B cell (primary cell): Measurements from ENCODE around the gene CDH13. TPM values are rescaled to one million over a fixed set of nuclear protein-coding genes. Genes with fewer than 3 reads are reported as not detected.

Source experiments
- ATAC-seq: fragments of 200-7000 bp; cut with Tn5 transposase; one replicate; pipeline ENCODE4 v1.10.0; 2021; ENCODE audit warnings: low read depth, mild to moderate bottlenecking, moderate number of reproducible peaks, moderate library complexity
- CTCF ChIA-PET: fragments of 350-600 bp; sonication (Branson Sonifier 250); formaldehyde crosslinking; loops from one replicate; lab custom pipeline; 2021; ENCODE audit warnings: antibody characterized with exemption, inconsistent platforms; lab: Charles Lee
- POLR2A ChIA-PET: fragments of 350-600 bp; sonication (Branson Sonifier 250); formaldehyde crosslinking; loops from one replicate; lab custom pipeline; 2021; ENCODE audit warnings: antibody characterized with exemption; lab: Charles Lee
- DNase-seq: peaks from one replicate; pipeline ENCODE4 v3.0.0; 2013
- H2AFZ ChIP-seq: 2 replicates; pipeline ENCODE4 v1.6.1; 2012; ENCODE audit warnings: mild to moderate bottlenecking, low read depth, low read length; ENCODE audit not compliant: insufficient read depth, poor library complexity, severe bottlenecking
- H3K27ac ChIP-seq, 2 donors: 1 replicate in 1 of 2; 2 replicates in 1 of 2; pipeline ENCODE4 v1.5.1; 2012 to 2013; ENCODE audit warnings: low read length in 2 of 2, mild to moderate bottlenecking in 2 of 2, moderate library complexity in 1 of 2
- H3K27me3 ChIP-seq, 4 experiments: fragments of 200-600 bp in 1 of 4; sonication (generic) in 1 of 4; replicated peaks in 1 of 4; 1 replicate in 2 of 4; 2 replicates in 2 of 4; pipeline versions ENCODE4 v1.6.1 to v1.7.0; 2013 to 2016; ENCODE audit warnings: low read length in 3 of 4, mild to moderate bottlenecking in 2 of 4, mixed read lengths in 1 of 4, moderate library complexity in 1 of 4; ENCODE audit not compliant: insufficient read depth in 4 of 4, control insufficient read depth in 3 of 4; ENCODE audit errors: control extremely low read depth in 1 of 4
- H3K36me3 ChIP-seq, 2 experiments: replicated peaks in 1 of 2; 1 replicate in 1 of 2; 2 replicates in 1 of 2; pipeline versions ENCODE4 v1.6.1 to v1.7.1; 2013; ENCODE audit warnings: low read length in 1 of 2; ENCODE audit not compliant: insufficient read depth in 2 of 2, control insufficient read depth in 1 of 2; ENCODE audit errors: control extremely low read depth in 1 of 2, extremely low read depth in 1 of 2
- H3K4me1 ChIP-seq, 2 donors: fragments of 200-600 bp in 1 of 2; sonication (generic) in 1 of 2; 1 replicate in 1 of 2; 2 replicates in 1 of 2; pipeline versions ENCODE4 v1.5.1 to v1.6.1; 2013 to 2017; ENCODE audit warnings: low read length in 2 of 2; ENCODE audit not compliant: control insufficient read depth in 2 of 2, insufficient read depth in 2 of 2
- H3K4me2 ChIP-seq: replicated peaks from 2 replicates; pipeline ENCODE3; 2012; ENCODE audit warnings: mild to moderate bottlenecking, low read depth, low read length; ENCODE audit not compliant: poor library complexity, severe bottlenecking
- H3K4me3 ChIP-seq, 5 experiments: fragments of 200-600 bp in 1 of 5; sonication (generic) in 1 of 5; 1 replicate in 3 of 5; 2 replicates in 2 of 5; pipeline versions ENCODE4 v1.5.1 to v1.7.0; 2011 to 2016; ENCODE audit warnings: low read length in 4 of 5, mild to moderate bottlenecking in 4 of 5, low read depth in 2 of 5, control low read depth in 1 of 5, moderate library complexity in 1 of 5; ENCODE audit not compliant: insufficient read depth in 1 of 5; ENCODE audit errors: control extremely low read depth in 1 of 5, extremely low read depth in 1 of 5
- H3K79me2 ChIP-seq: fragments of 200-600 bp; sonication (generic); one replicate; pipeline ENCODE4 v1.6.0; 2016; ENCODE audit warnings: low read length; ENCODE audit not compliant: control insufficient read depth, insufficient read depth
- H3K9ac ChIP-seq: fragments of 200-600 bp; sonication (generic); 2 replicates; pipeline ENCODE4 v1.6.1; 2017; ENCODE audit warnings: mild to moderate bottlenecking, low read length, moderate library complexity
- H3K9me3 ChIP-seq, 3 donors: one replicate each; pipeline versions ENCODE4 v1.6.1 to v1.7.1; 2013; ENCODE audit warnings: low read length in 2 of 3; ENCODE audit not compliant: control insufficient read depth in 2 of 3, insufficient read depth in 1 of 3; ENCODE audit errors: control extremely low read depth in 1 of 3
- H4K20me1 ChIP-seq: 2 replicates; pipeline ENCODE4 v1.6.0; 2012; ENCODE audit warnings: mild to moderate bottlenecking, low read length; ENCODE audit not compliant: insufficient read depth, control insufficient read depth, poor library complexity, severe bottlenecking
- H3K27ac Mint-ChIP-seq: one replicate; pipeline ENCODE4 v1.8.0; 2021; ENCODE audit warnings: mixed read lengths
- H3K27me3 Mint-ChIP-seq: one replicate; pipeline ENCODE4 v1.8.0; 2021; ENCODE audit warnings: mixed read lengths
- H3K4me1 Mint-ChIP-seq: one replicate; pipeline ENCODE4 v1.8.0; 2021; ENCODE audit warnings: mixed read lengths
- H3K4me3 Mint-ChIP-seq: one replicate; pipeline ENCODE4 v1.8.0; 2021; ENCODE audit warnings: mixed read lengths
- H3K9me3 Mint-ChIP-seq: one replicate; pipeline ENCODE4 v1.8.0; 2022; ENCODE audit warnings: mixed read lengths; ENCODE audit not compliant: insufficient read depth
- EZH2 ChIP-seq: IDR thresholded peaks from 2 replicates; pipeline ENCODE4 v1.6.1; 2012; ENCODE audit warnings: borderline replicate concordance, low read depth, mild to moderate bottlenecking, moderate library complexity, low read length; ENCODE audit not compliant: insufficient read depth, poor library complexity, severe bottlenecking
- WGBS: methylation state at CpG from one replicate; pipeline ENCODE4 v1.1.5; 2013; ENCODE audit warnings: missing lambda C conversion rate; ENCODE audit not compliant: insufficient coverage; 5-methylcytosine and 5-hydroxymethylcytosine counted together
- intact Hi-C: fragments of 100-400 bp; cut with micrococcal nuclease; formaldehyde crosslinking; loops from one replicate; pipeline ENCODE4 v1.10.0; 2022
- polyA plus RNA-seq: library from polyadenylated mRNA; depleted of rRNA; stranded (reverse); fragments of >200 nt; gene quantifications from 2 replicates; pipeline ENCODE4 v1.2.3, GENCODE V29; 2012
- total RNA-seq, 2 donors: library from RNA; stranded (reverse); fragments of 120-200 nt in 1 of 2; gene quantifications; 1 replicate in 1 of 2; 2 replicates in 1 of 2; pipeline versions ENCODE4 v1.2.3 to v1.2.4, GENCODE V29; 2013 to 2022
- TF ChIP-seq, protein P1 (sequence below): fragments of 200-600 bp; IDR thresholded peaks from one replicate; pipeline ENCODE4 v1.8.0; 2022; ENCODE audit warnings: antibody characterized with exemption, mild to moderate bottlenecking

CDH13 gene
- total and polyA plus RNA-seq, 2 donors (not counting 1 experiment from before 2014, with no cell fraction given), result not detected

DNA sequence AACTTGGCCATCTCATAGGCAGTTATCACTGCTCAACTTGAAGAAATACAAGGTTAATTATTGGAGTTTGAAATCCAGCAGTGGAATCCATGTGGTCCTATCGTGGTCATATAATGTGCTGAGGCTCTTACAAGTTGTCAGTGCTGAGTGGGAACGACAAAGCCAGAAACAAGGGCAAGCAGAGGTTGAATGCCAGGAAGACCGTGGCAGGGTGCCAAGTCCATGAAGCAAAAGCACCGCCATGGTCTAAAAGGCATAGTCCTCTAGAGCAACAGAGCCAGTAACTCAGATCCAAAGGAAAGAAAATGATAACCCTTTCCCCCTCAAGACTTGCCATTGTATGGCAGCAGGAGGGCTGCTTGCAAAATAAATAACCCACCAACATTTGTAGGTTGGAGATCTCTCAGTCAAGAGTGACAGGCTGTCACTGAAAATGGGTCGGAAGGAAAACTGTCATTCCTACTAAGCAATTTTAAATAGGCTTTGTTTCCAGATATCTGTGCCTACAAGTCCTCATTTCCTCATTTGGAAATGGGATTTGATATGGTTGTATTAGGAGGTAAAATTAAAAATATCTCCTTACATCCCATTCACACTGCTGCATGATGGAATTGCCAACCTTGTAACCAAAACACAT lies 1144.7 kb downstream of the CDH13 start:
- peaks cover 0 to 2% (median 0%) of the 10 kb centered on the region in 4 experiments for H3K27me3 ChIP-seq
- H3K4me3 ChIP-seq, result no peak overlapping the region
- POLR2A ChIA-PET, result no interaction called here
- H3K27me3 Mint-ChIP-seq, result peaks cover 8% of the 10 kb centered on the region
- no peaks in the 10 kb centered on the region for H4K20me1 ChIP-seq
- 79% methylated on average over 4 of the region's 5 CpGs for WGBS
- intact Hi-C loops, result no loop called here
- H3K27ac ChIP-seq, result no peak overlapping the region
- H3K79me2 ChIP-seq, result no peaks in the 10 kb centered on the region
- H3K4me1 ChIP-seq, result peaks cover 23 to 27% of the 10 kb centered on the region in 2 donors
- no peak overlapping the region for H3K4me2 ChIP-seq
- H3K36me3 ChIP-seq, result no peaks in the 10 kb centered on the region
- DNase-seq (no peak), ATAC-seq (no peak)
- no peak overlapping the region for H2AFZ ChIP-seq
- H3K4me3 Mint-ChIP-seq, result no peak overlapping the region
- TF ChIP-seq EZH2, result no peak
- TF ChIP-seq, protein P1, sequence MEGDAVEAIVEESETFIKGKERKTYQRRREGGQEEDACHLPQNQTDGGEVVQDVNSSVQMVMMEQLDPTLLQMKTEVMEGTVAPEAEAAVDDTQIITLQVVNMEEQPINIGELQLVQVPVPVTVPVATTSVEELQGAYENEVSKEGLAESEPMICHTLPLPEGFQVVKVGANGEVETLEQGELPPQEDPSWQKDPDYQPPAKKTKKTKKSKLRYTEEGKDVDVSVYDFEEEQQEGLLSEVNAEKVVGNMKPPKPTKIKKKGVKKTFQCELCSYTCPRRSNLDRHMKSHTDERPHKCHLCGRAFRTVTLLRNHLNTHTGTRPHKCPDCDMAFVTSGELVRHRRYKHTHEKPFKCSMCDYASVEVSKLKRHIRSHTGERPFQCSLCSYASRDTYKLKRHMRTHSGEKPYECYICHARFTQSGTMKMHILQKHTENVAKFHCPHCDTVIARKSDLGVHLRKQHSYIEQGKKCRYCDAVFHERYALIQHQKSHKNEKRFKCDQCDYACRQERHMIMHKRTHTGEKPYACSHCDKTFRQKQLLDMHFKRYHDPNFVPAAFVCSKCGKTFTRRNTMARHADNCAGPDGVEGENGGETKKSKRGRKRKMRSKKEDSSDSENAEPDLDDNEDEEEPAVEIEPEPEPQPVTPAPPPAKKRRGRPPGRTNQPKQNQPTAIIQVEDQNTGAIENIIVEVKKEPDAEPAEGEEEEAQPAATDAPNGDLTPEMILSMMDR, result no peak
- no peak overlapping the region for H3K9ac ChIP-seq
- CTCF ChIA-PET, result no interaction called here
- H3K9me3 Mint-ChIP-seq, result no peaks in the 10 kb centered on the region
- H3K27ac Mint-ChIP-seq, result no peak overlapping the region
- no peaks in the 10 kb centered on the region for H3K9me3 ChIP-seq
- H3K4me1 Mint-ChIP-seq, result peaks cover 19% of the 10 kb centered on the region

DNA sequence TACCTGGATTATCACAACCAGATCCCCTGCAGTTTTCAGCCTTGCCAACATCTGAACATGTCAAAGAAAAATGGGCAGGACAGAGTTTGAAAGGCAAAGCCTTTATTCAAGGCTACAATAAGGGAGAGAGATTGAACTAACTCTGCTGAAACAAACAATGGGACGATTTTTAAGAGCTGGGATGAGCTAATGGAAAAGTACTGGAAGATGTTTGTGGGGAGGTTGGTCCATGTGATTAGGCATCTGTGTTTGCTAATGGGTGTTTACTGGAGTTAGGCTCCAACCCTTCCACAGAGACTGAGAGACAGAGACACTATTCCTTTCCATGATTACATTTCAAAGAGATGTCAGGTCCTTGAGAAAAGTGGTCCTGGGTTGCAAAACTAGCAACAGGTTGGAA lies 1146.0 kb downstream of the CDH13 start:
- WGBS, result 80% methylated on average over 1 of the region's 1 CpG
- no peak overlapping the region for H3K27ac ChIP-seq
- no peaks in the 10 kb centered on the region for H3K9me3 ChIP-seq
- H3K4me2 ChIP-seq, result no peak overlapping the region
- CTCF ChIA-PET, result no interaction called here
- no peaks in the 10 kb centered on the region for H4K20me1 ChIP-seq
- intact Hi-C loops, result no loop called here
- H3K9ac ChIP-seq, result no peak overlapping the region
- H3K4me3 Mint-ChIP-seq, result no peak overlapping the region
- H3K4me1 Mint-ChIP-seq, result peaks cover 19% of the 10 kb centered on the region
- POLR2A ChIA-PET, result no interaction called here
- H3K4me3 ChIP-seq, result no peak overlapping the region
- no peak overlapping the region for H3K27ac Mint-ChIP-seq
- H2AFZ ChIP-seq, result no peak overlapping the region
- peaks cover 14% of the 10 kb centered on the region for H3K27me3 Mint-ChIP-seq
- H3K36me3 ChIP-seq, result no peaks in the 10 kb centered on the region
- H3K9me3 Mint-ChIP-seq, result no peaks in the 10 kb centered on the region
- H3K27me3 ChIP-seq, result peaks cover 0 to 2% (median 0%) of the 10 kb centered on the region in 4 experiments
- H3K79me2 ChIP-seq, result no peaks in the 10 kb centered on the region
- no peak for ATAC-seq
- TF ChIP-seq EZH2, result no peak
- TF ChIP-seq, protein P1, result no peak
- H3K4me1 ChIP-seq, result peaks cover 23 to 27% of the 10 kb centered on the region in 2 donors
- DNase-seq, result no peak
